GM12878 (cell line): ENCODE data around the gene SORL1. TPM values are rescaled to one million over a fixed set of nuclear protein-coding genes. Genes with fewer than 3 reads are reported as not detected.

Experiments
- ATAC-seq: fragments of 200-7000 bp; cut with Tn5 transposase; 3 replicates; pipeline ENCODE4 v1.9.1; 2020; ENCODE audit warnings: mild to moderate bottlenecking, moderate library complexity
- BruUV-seq: library from RNA; stranded (reverse); fragments of 400-500 nt; replicated peaks from 2 replicates; lab custom pipeline; 2021; lab: Mats Ljungman, UMichigan
- CTCF ChIA-PET: fragments of 300-600 bp; sonication (Branson Sonifier 250); formaldehyde crosslinking; extraction: SDS; loops from one replicate; lab custom pipeline; 2021; ENCODE audit warnings: inconsistent platforms; lab: Yijun Ruan, JAX
- POLR2A ChIA-PET: fragments of 350-600 bp; formaldehyde crosslinking; extraction: SDS; loops from one replicate; lab custom pipeline; 2021; ENCODE audit warnings: inconsistent platforms; lab: Charles Lee
- RAD21 ChIA-PET: fragments of 300-600 bp; sonication (Branson Sonifier 250); formaldehyde crosslinking; loops from one replicate; lab custom pipeline; 2023; ENCODE audit warnings: antibody characterized with exemption; ENCODE audit not compliant: unreplicated experiment; lab: Charles Lee
- SMC1A ChIA-PET: fragments of 300-600 bp; sonication (Branson Sonifier 250); formaldehyde crosslinking; loops from one replicate; lab custom pipeline; 2023; ENCODE audit not compliant: unreplicated experiment, uncharacterized antibody; lab: Charles Lee
- DNase-seq: peaks from one replicate; pipeline ENCODE4 v3.0.0-alpha.2; 2011; ENCODE audit warnings: low read depth, low spot score
- FAIRE-seq: peaks from 3 replicates; lab custom pipeline; 2011; peaks lifted over from hg19 to GRCh38; lab: Jason Lieb, UNC
- H2AFZ ChIP-seq: 2 replicates; pipeline ENCODE4 v1.6.0; 2011; ENCODE audit warnings: low read depth, low read length, control low read depth; ENCODE audit not compliant: control insufficient read depth
- H3K27ac ChIP-seq: 2 replicates; pipeline ENCODE4 v1.5.1; 2011; ENCODE audit warnings: control low read depth; ENCODE audit not compliant: control insufficient read depth, insufficient read depth
- H3K27me3 ChIP-seq, 2 experiments: replicated peaks in 1 of 2; 2 replicates each; pipeline versions ENCODE4 v1.6.0 to v1.6.1; 2011; ENCODE audit warnings: low read length in 1 of 2; ENCODE audit not compliant: control insufficient read depth in 2 of 2, insufficient read depth in 2 of 2
- H3K36me3 ChIP-seq, 2 experiments: 2 replicates each; pipeline ENCODE4 v1.5.1; 2011; ENCODE audit warnings: low read length in 1 of 2; ENCODE audit not compliant: control insufficient read depth in 2 of 2, insufficient read depth in 2 of 2
- H3K4me1 ChIP-seq: 2 replicates; pipeline ENCODE4 v1.6.1; 2011; ENCODE audit warnings: mild to moderate bottlenecking, low read length, moderate library complexity, mixed read lengths; ENCODE audit not compliant: control insufficient read depth, insufficient read depth
- H3K4me2 ChIP-seq: 2 replicates; pipeline ENCODE4 v1.6.0; 2011; ENCODE audit warnings: control low read depth; ENCODE audit not compliant: control insufficient read depth, insufficient read depth
- H3K4me3 ChIP-seq: fragments of 200-600 bp; sonication (generic); 2 replicates; pipeline ENCODE4 v1.5.1; 2016
- H3K79me2 ChIP-seq: 2 replicates; pipeline ENCODE4 v1.6.0; 2011; ENCODE audit warnings: low read length; ENCODE audit not compliant: control insufficient read depth, insufficient read depth
- H3K9ac ChIP-seq: 2 replicates; pipeline ENCODE4 v1.8.0; 2011; ENCODE audit warnings: low read length, control low read depth, mixed read lengths; ENCODE audit not compliant: control insufficient read depth, insufficient read depth
- H3K9me3 ChIP-seq: replicated peaks from 3 replicates; pipeline ENCODE4 v1.5.1; 2011; ENCODE audit warnings: mild to moderate bottlenecking, low read length; ENCODE audit not compliant: control insufficient read depth, insufficient read depth
- H4K20me1 ChIP-seq: 2 replicates; pipeline ENCODE4 v1.6.0; 2011; ENCODE audit not compliant: control insufficient read depth, insufficient read depth
- CBFB ChIP-seq: IDR thresholded peaks from 2 replicates; pipeline ENCODE4 v1.6.1; 2016; ENCODE audit warnings: antibody characterized with exemption, low read depth
- CREB1 ChIP-seq: IDR thresholded peaks from 2 replicates; pipeline ENCODE4 v1.6.1; 2012; ENCODE audit warnings: low read depth, mild to moderate bottlenecking, inconsistent platforms
- ESRRA ChIP-seq: IDR thresholded peaks from 2 replicates; pipeline ENCODE4 v1.6.1; 2012; ENCODE audit warnings: mild to moderate bottlenecking, low read length, improper control_type of control experiment
- GABPA ChIP-seq: IDR thresholded peaks from 2 replicates; pipeline ENCODE4 v1.6.1; 2014; ENCODE audit warnings: antibody characterized with exemption, low read depth, mild to moderate bottlenecking, inconsistent platforms
- MEF2A ChIP-seq: IDR thresholded peaks from 2 replicates; pipeline ENCODE4 v1.6.1; 2011; ENCODE audit warnings: low read depth, mild to moderate bottlenecking, low read length, moderate library complexity; ENCODE audit not compliant: insufficient read depth
- NFIC ChIP-seq: IDR thresholded peaks from 2 replicates; pipeline ENCODE4 v1.6.1; 2012; ENCODE audit warnings: low read depth, mild to moderate bottlenecking, inconsistent platforms, low read length, moderate library complexity
- NR2C1 ChIP-seq: fragments of 450-650 bp; IDR thresholded peaks from 2 replicates; pipeline ENCODE4 v1.6.1; 2017; ENCODE audit warnings: antibody characterized with exemption, mild to moderate bottlenecking, moderate library complexity
- NR2F1 ChIP-seq: fragments of 450-650 bp; conservative IDR thresholded peaks from 2 replicates; pipeline ENCODE4 v1.6.1; 2017; ENCODE audit warnings: mild to moderate bottlenecking
- RUNX3 ChIP-seq: IDR thresholded peaks from 2 replicates; pipeline ENCODE4 v1.6.1; 2012; ENCODE audit warnings: low read length, inconsistent platforms
- TBL1XR1 ChIP-seq: IDR thresholded peaks from 2 replicates; pipeline ENCODE4 v1.6.1; 2012; ENCODE audit warnings: low read depth, low read length, improper control_type of control experiment
- WGBS: methylation state at CpG from one replicate; pipeline ENCODE4 v1.1.6; 2016; ENCODE audit warnings: low lambda C conversion rate; ENCODE audit not compliant: insufficient replicate concordance, insufficient coverage; ENCODE audit errors: missing lambda C conversion rate; 5-methylcytosine and 5-hydroxymethylcytosine counted together
- in situ Hi-C: fragments of 300-500 bp; cut with MboI; formaldehyde crosslinking; loops from 9 replicates; pipeline ENCODE4 v1.14.3; 2018; ENCODE audit warnings: mixed read lengths
- intact Hi-C: fragments of 100-400 bp; cut with micrococcal nuclease; formaldehyde crosslinking; loops from one replicate; pipeline ENCODE4 v1.14.2; 2022; ENCODE audit not compliant: unreplicated experiment
- polyA plus RNA-seq, 11 experiments: library from polyadenylated mRNA; depleted of rRNA in 4 of 11; unstranded in 6 of 11; stranded (reverse) in 5 of 11; fragments of >200 nt; fragmentation: Nextera tagmentation in 4 of 11; fragmentation: Illumina TruSeq in 1 of 11; extraction: Ambion mirVana in 4 of 11; extraction: Trizol in 1 of 11; gene quantifications; 1 replicate in 1 of 11; 2 replicates in 10 of 11; pipeline versions ENCODE4 v1.2.1 to v1.2.3, GENCODE V29; 2011 to 2016; ENCODE audit warnings: inconsistent platforms in 2 of 11, missing spikeins in 2 of 11, low read depth in 1 of 11
- total RNA-seq, 4 experiments: library from RNA; depleted of rRNA in 3 of 4; stranded (reverse); fragments of >200 nt in 3 of 4; fragmentation: Illumina TruSeq in 1 of 4; extraction: Trizol in 1 of 4; gene quantifications; 2 replicates each; pipeline versions ENCODE4 v1.2.1 to v1.2.3, GENCODE V29; 2013 to 2021

Gene SORL1
- total and polyA plus RNA-seq, 10 of the 15 experiments (the other 5 are each of a cell fraction or from before 2014, with no cell fraction given) = 20.2 to 107 (median 59.9) TPM

- TF ChIP-seq CREB1 = 0 out of 2 replicates have a peak, but pooled peaks have one; percentile 15
- peak; percentile 57; the same call in 1 of the 2 replicates for TF ChIP-seq MEF2A
- TF ChIP-seq NR2F1 = no peak
- peak; percentile 46 for TF ChIP-seq RUNX3
- TF ChIP-seq ESRRA = no peak
- no peak for TF ChIP-seq TBL1XR1
- peak; percentile 35; the same call in 1 of the 2 replicates for TF ChIP-seq NFIC
- no peak for TF ChIP-seq CBFB
- TF ChIP-seq NR2C1 = no peak
These were observed 69.3 kb downstream of the SORL1 start (continued) for GRCh38 chr11:121521145-121522042.

GRCh38 chr11:121522043-121522941, 70.2 kb downstream of the SORL1 start:
- ChIA-PET POLR2A (interaction anchor here (0.6 kb wide), 1 partner anchor 18 kb away, joined by 3 read pairs; no protein-coding TSS in a partner anchor), RAD21 (interaction anchor here (1.3 to 1.8 kb wide), 2 partner anchors 14 to 69 kb away, joined by 3 to 4 read pairs; no protein-coding TSS in a partner anchor), SMC1A (interaction anchor here (1.0 to 2.7 kb wide), 6 partner anchors 11 to 34 kb away, joined by 3 to 9 read pairs (median 4); no protein-coding TSS in a partner anchor)
- BruUV-seq = no TSS peak
- Histone ChIP-seq H3K9ac (no peak overlapping the region), H3K4me1 (peaks cover 22% of the 10 kb centered on the region), H4K20me1 (no peaks in the 10 kb centered on the region), H3K36me3 (peaks cover 25 to 29% of the 10 kb centered on the region in 2 experiments), H2AFZ (no peak overlapping the region), H3K4me2 (no peak overlapping the region), H3K27me3 (no peaks in the 10 kb centered on the region), H3K79me2 (peaks cover 3% of the 10 kb centered on the region), H3K9me3 (peaks cover 17% of the 10 kb centered on the region), H3K27ac (peak overlapping the region; percentile 30)
- no peak for DNase-seq
- WGBS = 87% methylated on average over 11 of the region's 11 CpGs
- ATAC-seq = no peak
- intact Hi-C loops = no loop called here
- TF ChIP-seq RUNX3 (peak; percentile 44), GABPA (no peak)
- TF ChIP-seq, all 136 proteins: peak for 1
- no peak for FAIRE-seq
- H3K4me3 ChIP-seq = no peak overlapping the region
- CTCF ChIA-PET = interaction anchor here (1.0 to 1.3 kb wide), 3 partner anchors 11 to 155 kb away, joined by 3 to 4 read pairs (median 3); no protein-coding TSS in a partner anchor
- in situ Hi-C loops = no loop called here
